Gastrocnemius medialis (tissue), 4 donors: ENCODE measurements around the gene CTXN1. TPM values are rescaled to one million over a fixed set of nuclear protein-coding genes. Genes with fewer than 3 reads are reported as not detected.

Experiments
- ATAC-seq, 2 donors: fragments of 150-250 bp; one replicate each; pipeline ENCODE4 v1.9.1; 2016
- DNase-seq, 2 donors: peaks; one replicate each; pipeline ENCODE4 v3.0.0-alpha.2; 2019
- H3K27ac ChIP-seq, 4 donors: fragments of 200-600 bp; sonication (generic); 1 replicate in 1 of 4; 2 replicates in 3 of 4; pipeline ENCODE4 v1.5.1; 2016 to 2018; ENCODE audit warnings: mild to moderate bottlenecking in 2 of 4, moderate library complexity in 1 of 4
- H3K27me3 ChIP-seq, 3 donors: fragments of 200-600 bp; sonication (generic) in 2 of 3; 1 replicate in 1 of 3; 2 replicates in 2 of 3; pipeline versions ENCODE4 v1.5.1 to v1.6.0; 2016 to 2019; ENCODE audit warnings: mild to moderate bottlenecking in 1 of 3, moderate library complexity in 1 of 3
- H3K36me3 ChIP-seq, 2 donors: fragments of 200-600 bp; sonication (generic) in 1 of 2; one replicate each; pipeline ENCODE4 v1.5.1; 2017 to 2018
- H3K4me1 ChIP-seq, 2 donors: fragments of 200-600 bp; sonication (generic) in 1 of 2; one replicate each; pipeline ENCODE4 v1.5.1; 2016 to 2017; ENCODE audit warnings: mild to moderate bottlenecking in 2 of 2
- H3K4me3 ChIP-seq, 4 donors: fragments of 200-600 bp; sonication (generic) in 3 of 4; 1 replicate in 1 of 4; 2 replicates in 3 of 4; pipeline ENCODE4 v1.5.1; 2016 to 2019; ENCODE audit warnings: mild to moderate bottlenecking in 2 of 4
- H3K9me3 ChIP-seq, 3 donors: fragments of 200-600 bp; sonication (generic) in 2 of 3; 1 replicate in 1 of 3; 2 replicates in 2 of 3; pipeline ENCODE4 v1.5.1; 2016 to 2019
- POLR2A ChIP-seq, 2 donors: fragments of 450-650 bp; IDR thresholded peaks; one replicate each; pipeline ENCODE4 v1.6.1; 2017; ENCODE audit warnings: antibody characterized with exemption in 2 of 2, mild to moderate bottlenecking in 2 of 2, moderate library complexity in 2 of 2
- in situ Hi-C, 4 donors: fragments of 200-750 bp; cut with MboI; loops; one replicate each; pipeline versions ENCODE4 v1.15.0 to v1.8.0; 2017; ENCODE audit warnings: low sequenced_read_pairs in 4 of 4
- intact Hi-C: fragments of 100-400 bp; cut with DNase I; formaldehyde crosslinking; loops from one replicate; pipeline ENCODE4 v1.15.1; 2023; ENCODE audit warnings: low total_unique reads
- total RNA-seq, 4 donors: library from RNA; depleted of rRNA; stranded (reverse); fragments of >200 nt; gene quantifications; one replicate each; pipeline versions ENCODE4 v1.1.0 to v1.2.3, GENCODE V29; 2016
- TF ChIP-seq, protein P1 (sequence below), 5 experiments: fragments of 450-650 bp in 3 of 5; fragments of 200-600 bp in 2 of 5; sonication (generic) in 2 of 5; IDR thresholded peaks in 4 of 5; conservative IDR thresholded peaks in 1 of 5; 1 replicate in 4 of 5; 2 replicates in 1 of 5; pipeline ENCODE4 v1.5.1; 2016 to 2019; ENCODE audit warnings: antibody characterized with exemption in 5 of 5, mild to moderate bottlenecking in 3 of 5, moderate library complexity in 3 of 5

CTXN1 gene
- total RNA-seq, 4 donors from 2014 or later, result not detected

- Histone ChIP-seq H3K4me3 (no peak overlapping the region), H3K4me1 (peaks cover 19 to 39% of the 10 kb centered on the region in 2 donors), H3K27me3 (peaks cover 0 to 10% (median 0%) of the 10 kb centered on the region in 3 donors), H3K27ac (no peak overlapping the region), H3K36me3 (peaks cover 0 to 11% of the 10 kb centered on the region in 2 donors), H3K9me3 (no peaks in the 10 kb centered on the region)
- TF ChIP-seq, protein P1, sequence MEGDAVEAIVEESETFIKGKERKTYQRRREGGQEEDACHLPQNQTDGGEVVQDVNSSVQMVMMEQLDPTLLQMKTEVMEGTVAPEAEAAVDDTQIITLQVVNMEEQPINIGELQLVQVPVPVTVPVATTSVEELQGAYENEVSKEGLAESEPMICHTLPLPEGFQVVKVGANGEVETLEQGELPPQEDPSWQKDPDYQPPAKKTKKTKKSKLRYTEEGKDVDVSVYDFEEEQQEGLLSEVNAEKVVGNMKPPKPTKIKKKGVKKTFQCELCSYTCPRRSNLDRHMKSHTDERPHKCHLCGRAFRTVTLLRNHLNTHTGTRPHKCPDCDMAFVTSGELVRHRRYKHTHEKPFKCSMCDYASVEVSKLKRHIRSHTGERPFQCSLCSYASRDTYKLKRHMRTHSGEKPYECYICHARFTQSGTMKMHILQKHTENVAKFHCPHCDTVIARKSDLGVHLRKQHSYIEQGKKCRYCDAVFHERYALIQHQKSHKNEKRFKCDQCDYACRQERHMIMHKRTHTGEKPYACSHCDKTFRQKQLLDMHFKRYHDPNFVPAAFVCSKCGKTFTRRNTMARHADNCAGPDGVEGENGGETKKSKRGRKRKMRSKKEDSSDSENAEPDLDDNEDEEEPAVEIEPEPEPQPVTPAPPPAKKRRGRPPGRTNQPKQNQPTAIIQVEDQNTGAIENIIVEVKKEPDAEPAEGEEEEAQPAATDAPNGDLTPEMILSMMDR (IDR thresholded peaks at IDR 0.05 in 4 of 5, conservative IDR thresholded peaks at IDR 0.05 in 1 of 5), result no peak
- no peak for TF ChIP-seq POLR2A (IDR thresholded peaks at IDR 0.05)
- DNase-seq (no peak), ATAC-seq (no peak)
- intact Hi-C loops, result no loop called here
- in situ Hi-C loops, result no loop called here
These were observed 1.7 kb downstream of the CTXN1 start for GRCh38 chr19:7924241-7924640.

DNA sequence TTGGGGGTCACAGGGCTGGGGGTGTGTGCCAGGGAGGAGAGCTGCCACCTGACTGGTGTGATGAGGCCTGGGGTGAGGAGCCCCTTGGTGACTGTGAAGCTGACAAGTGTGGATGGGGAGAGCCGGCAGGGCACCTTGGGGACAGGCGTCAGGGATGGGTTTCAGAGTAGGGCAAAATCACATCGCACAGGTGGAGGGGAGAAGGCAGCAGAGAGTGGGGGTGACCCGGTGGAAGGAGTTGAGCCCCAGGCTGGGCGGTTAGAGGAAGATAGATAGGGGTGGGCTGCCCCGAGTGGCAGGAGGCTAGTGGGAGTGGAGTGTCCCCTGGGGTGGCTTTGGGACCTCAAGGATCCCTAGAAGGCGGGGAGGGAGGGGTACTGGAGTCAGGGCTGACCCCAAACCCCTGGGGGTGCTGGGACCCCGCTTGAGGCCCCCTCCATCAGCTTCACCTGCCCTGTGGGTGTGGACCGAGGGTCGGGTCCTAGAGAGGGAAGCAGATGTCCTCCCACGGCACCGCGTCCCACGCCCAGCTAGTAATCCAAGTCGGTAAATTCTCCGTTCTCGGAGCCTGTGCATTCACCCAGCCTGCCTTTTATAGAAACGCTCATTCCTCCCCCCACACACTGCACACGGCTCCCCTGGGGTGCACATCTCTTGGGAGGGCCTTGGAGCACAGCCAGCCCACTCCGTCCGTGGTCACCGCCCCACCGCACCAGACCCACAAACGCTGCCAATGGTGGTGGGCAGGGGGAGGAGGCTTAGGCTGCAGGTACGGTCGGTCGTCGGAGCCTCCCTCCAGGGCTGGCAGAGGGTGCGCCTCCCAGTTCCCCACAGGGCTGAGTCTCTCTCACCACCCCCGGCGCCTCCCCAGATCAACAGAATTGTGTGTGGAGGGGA is 2.4 kb downstream of the CTXN1 start:
- intact Hi-C loops, result no loop called here

DNA sequence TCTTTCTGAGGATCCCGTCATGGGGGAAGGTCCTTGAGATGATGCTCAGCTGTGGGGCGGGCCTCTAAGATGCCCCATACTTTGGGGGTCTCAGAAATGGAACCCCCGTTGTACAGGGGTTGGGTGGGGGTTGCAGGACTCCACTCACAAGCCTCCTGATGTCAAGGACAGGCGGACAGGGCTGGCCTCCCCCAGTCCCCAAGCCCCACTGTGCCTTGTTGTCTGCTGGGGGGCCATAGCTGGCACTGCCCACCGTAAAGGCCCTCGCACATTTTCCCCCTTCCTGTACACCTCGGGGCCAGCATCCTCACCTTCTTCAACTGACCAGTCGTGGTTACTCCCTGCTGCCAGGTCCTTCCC is 3.1 kb downstream of the CTXN1 start:
- ATAC-seq (no peak), DNase-seq (no peak)
- Histone ChIP-seq H3K4me3 (no peak overlapping the region), H3K9me3 (no peaks in the 10 kb centered on the region), H3K36me3 (peaks cover 0 to 11% of the 10 kb centered on the region in 2 donors), H3K27me3 (peaks cover 12 to 23% (median 13%) of the 10 kb centered on the region in 3 donors), H3K27ac (no peak overlapping the region), H3K4me1 (peaks cover 15 to 34% of the 10 kb centered on the region in 2 donors)
- in situ Hi-C loops (no loop called here), intact Hi-C loops (no loop called here)
- TF ChIP-seq, protein P1 (IDR thresholded peaks at IDR 0.05 in 4 of 5, conservative IDR thresholded peaks at IDR 0.05 in 1 of 5), result no peak
- no peak for TF ChIP-seq POLR2A (IDR thresholded peaks at IDR 0.05)

More for the DNA sequence above, 2.4 kb downstream of the CTXN1 start:
- TF ChIP-seq, protein P1 (IDR thresholded peaks at IDR 0.05 in 4 of 5, conservative IDR thresholded peaks at IDR 0.05 in 1 of 5), result no peak
- no peak for TF ChIP-seq POLR2A (IDR thresholded peaks at IDR 0.05)
- Histone ChIP-seq H3K4me1 (peaks cover 19 to 37% of the 10 kb centered on the region in 2 donors), H3K27me3 (peaks cover 5 to 16% (median 6%) of the 10 kb centered on the region in 3 donors), H3K36me3 (peaks cover 0 to 11% of the 10 kb centered on the region in 2 donors), H3K9me3 (no peaks in the 10 kb centered on the region), H3K4me3 (no peak overlapping the region), H3K27ac (no peak overlapping the region)
- in situ Hi-C loops, result no loop called here
- DNase-seq, result no peak
- ATAC-seq, result no peak

- H3K4me1 ChIP-seq, result peaks cover 16 to 33% of the 10 kb centered on the region in 2 donors
- in situ Hi-C loops (no loop called here), intact Hi-C loops (no loop called here)
- ATAC-seq, result no peak
- no peak overlapping the region for H3K27ac ChIP-seq
- no peaks in the 10 kb centered on the region for H3K9me3 ChIP-seq
- peak overlapping the region in 1 of 4 donors; percentile 67 for H3K4me3 ChIP-seq
- TF ChIP-seq, protein P1 (IDR thresholded peaks at IDR 0.05 in 4 of 5, conservative IDR thresholded peaks at IDR 0.05 in 1 of 5), result no peak
- no peak for TF ChIP-seq POLR2A (IDR thresholded peaks at IDR 0.05)
- peaks cover 0 to 11% of the 10 kb centered on the region in 2 donors for H3K36me3 ChIP-seq
- no peak for DNase-seq
- peaks cover 16 to 29% (median 19%) of the 10 kb centered on the region in 3 donors for H3K27me3 ChIP-seq
These were observed 3.7 kb downstream of the CTXN1 start for GRCh38 chr19:7921967-7922835.
